ENCODE results near the gene SLC35E4.
"Not testable (repeated sequence)": the region's sequence is repeated elsewhere in the genome, so short reads cannot be mapped to it uniquely, and the experiment has no call there.

SLC35E4 gene

DNA sequence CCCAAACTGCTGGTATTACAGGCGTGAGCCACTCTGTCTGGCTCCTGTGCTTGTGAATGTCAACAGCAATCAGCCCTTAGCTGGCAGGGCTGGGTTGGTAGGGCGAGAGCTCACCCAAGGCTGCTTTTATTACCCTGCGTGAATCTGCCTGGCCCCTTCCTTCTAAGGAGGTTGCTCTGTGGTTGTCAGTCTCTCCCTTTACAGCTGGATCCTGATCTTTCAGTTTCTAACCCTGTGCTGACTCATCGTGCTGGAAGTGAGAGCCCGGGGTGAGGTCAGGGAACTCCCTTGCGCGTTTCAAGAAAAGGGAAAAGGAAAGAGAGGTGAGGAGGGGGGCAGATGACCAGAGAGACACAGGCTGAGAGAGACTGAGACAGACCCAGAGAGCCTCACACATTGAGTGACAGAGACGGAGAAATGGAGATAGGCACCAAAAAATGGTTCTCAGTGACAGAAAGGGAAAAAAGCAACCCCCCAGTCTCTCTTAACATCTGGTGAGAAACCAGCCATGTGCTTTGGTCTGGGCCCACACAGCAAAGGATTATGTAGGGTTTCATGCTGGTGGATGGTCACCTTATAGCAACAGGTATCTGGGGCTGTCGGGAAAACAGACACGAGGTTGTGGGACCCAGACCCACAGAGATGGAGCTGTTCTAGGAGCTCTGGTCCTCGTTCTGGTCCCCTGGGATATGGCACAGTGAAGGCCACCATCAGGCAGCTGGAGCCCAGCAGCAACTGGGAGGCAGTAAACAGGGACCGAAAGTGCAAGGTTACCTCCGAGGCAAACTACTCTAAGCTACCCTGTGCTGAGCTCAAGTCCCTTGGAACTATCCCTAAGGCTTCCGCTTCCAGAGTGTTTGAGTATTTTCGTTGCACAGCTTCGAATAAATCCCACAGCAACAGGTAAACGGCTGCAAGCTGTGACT, 26.1 kb upstream of the SLC35E4 start:
- H3K4me3 ChIP-seq (ENCODE audit: low read length), result no peak overlapping the region
- no peak for DNase-seq (ENCODE audit: low read depth, low spot score)

- H3K4me3 ChIP-seq (ENCODE audit: low read length), result no peak overlapping the region
- no peak for DNase-seq (ENCODE audit: low read depth, low spot score)
Measured at GRCh38 chr22:30610299-30610698, 25.3 kb upstream of the SLC35E4 start.

DNA sequence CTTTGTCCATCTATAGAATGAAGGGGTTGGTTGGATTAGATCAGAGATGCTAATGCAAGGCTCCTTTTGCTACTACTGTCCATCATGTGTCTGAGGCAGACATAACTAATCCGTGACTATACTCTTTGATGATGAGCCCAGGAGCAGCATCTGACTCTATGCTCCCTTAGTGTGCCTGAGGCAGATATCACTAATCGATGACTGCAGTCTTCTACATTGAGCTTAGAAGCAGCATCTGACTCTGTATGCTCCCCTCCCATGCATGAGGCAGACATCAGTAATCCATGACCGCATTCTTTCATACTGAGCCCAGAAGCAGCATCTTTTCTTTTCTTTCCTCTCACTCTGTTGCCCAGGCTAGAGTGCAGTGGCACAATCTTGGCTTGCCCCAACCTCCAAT, 24.4 kb upstream of the SLC35E4 start:
- no peak overlapping the region for H3K4me3 ChIP-seq (ENCODE audit: low read length)
- no peak for DNase-seq (ENCODE audit: low read depth, low spot score)

DNA sequence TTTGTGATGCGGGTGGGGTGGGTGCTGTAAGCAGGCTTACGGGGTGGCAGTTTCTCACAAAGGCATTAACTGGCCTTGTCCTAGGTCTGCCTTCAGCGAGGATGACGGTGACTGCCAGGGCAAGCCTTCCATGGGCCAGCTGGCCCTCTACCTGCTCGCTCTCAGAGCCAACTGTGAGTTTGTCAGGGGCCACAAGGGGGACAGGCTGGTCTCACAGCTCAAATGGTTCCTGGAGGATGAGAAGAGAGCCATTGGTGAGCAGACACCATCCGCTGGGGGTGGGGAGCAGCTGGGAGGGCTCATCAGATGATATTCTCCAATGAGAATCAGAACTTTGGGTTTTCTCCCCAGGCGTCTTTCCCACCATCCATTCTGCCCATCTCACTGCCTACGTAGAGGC, 22.8 kb upstream of the SLC35E4 start:
- no peak for DNase-seq (ENCODE audit: low read depth, low spot score)
- no peak overlapping the region for H3K4me3 ChIP-seq (ENCODE audit: low read length)

DNA sequence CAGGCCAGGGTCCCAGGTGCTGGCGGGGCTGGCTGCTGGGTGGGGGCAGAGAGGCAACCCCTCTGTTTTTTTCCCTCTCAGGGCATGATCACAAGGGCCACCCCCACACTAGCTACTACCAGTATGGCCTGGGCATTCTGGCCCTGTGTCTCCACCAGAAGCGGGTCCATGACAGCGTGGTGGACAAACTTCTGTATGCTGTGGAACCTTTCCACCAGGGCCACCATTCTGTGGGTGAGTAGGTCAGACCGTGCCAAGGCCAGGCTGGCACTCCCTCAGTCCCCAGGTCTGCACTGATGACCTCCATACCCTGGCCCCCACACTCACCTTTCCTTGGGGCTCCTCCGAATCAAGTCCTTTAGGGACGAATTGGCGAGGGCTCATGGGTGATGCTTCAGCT, 21.3 kb upstream of the SLC35E4 start:
- no peak overlapping the region for H3K4me3 ChIP-seq (ENCODE audit: low read length)
- no peak for DNase-seq (ENCODE audit: low read depth, low spot score)

DNA sequence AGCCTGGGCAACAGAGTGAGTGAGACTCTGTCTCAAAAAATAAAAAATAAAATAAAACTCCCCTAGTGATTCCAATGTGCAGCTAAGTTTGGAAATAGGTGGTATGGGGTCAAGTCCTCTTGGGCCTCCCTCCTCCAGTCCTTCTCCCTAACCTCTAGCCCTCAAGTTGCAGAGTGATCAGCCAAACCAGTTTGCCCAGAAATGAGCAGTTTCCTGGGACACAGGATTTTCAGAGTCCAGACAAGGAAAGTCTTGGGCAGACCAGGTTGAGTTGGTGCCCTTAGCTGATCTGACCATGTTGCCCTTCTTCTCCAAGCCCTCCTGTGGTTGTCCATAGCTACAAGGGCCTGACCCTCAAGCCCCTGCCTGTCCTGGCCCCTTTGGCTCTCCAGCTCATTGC, 20.7 kb upstream of the SLC35E4 start:
- no peak overlapping the region for H3K4me3 ChIP-seq (ENCODE audit: low read length)
- no peak for DNase-seq (ENCODE audit: low read depth, low spot score)

DNA sequence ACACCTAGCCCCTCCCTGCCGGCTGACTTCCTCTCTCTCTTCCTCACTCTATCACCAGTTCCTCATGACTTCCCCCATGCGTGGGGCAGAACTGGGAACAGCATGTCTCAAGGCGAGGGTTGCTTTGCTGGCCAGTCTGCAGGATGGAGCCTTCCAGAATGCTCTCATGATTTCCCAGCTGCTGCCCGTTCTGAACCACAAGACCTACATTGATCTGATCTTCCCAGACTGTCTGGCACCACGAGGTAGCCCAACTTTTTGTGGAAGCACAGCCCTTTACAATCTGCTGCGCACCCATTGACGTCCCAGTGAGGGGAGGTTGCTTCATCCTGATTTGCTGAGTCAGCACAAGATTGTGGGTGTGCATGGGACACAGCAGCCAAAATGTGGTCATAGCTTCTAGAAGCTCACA, 20.0 kb upstream of the SLC35E4 start:
- H3K4me3 ChIP-seq (ENCODE audit: low read length), result no peak overlapping the region
- no peak for DNase-seq (ENCODE audit: low read depth, low spot score)

GRCh38 chr22:30617819-30618218, 17.8 kb upstream of the SLC35E4 start:
- no peak overlapping the region for H3K4me3 ChIP-seq (ENCODE audit: low read length)
- DNase-seq (ENCODE audit: low read depth, low spot score), result no peak

- H3K4me3 ChIP-seq (ENCODE audit: low read length); DNase-seq (ENCODE audit: low read depth, low spot score): not testable (repeated sequence)
Measured at GRCh38 chr22:30619909-30620308, 15.7 kb upstream of the SLC35E4 start.

DNA sequence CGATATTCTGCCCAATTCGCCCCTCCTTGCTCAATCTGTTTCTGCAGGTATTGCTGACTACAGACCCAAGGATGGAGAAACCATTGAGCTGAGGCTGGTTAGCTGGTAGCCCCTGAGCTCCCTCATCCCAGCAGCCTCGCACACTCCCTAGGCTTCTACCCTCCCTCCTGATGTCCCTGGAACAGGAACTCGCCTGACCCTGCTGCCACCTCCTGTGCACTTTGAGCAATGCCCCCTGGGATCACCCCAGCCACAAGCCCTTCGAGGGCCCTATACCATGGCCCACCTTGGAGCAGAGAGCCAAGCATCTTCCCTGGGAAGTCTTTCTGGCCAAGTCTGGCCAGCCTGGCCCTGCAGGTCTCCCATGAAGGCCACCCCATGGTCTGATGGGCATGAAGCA, 9.2 kb upstream of the SLC35E4 start:
- DNase-seq (ENCODE audit: low read depth, low spot score), result no peak
- no peak overlapping the region for H3K4me3 ChIP-seq (ENCODE audit: low read length)

GRCh38 chr22:30627471-30627870, 8.1 kb upstream of the SLC35E4 start:
- DNase-seq (ENCODE audit: low read depth, low spot score), result no peak
- no peak overlapping the region for H3K4me3 ChIP-seq (ENCODE audit: low read length)

- H3K4me3 ChIP-seq (ENCODE audit: low read length), result no peak overlapping the region
- no peak for DNase-seq (ENCODE audit: low read depth, low spot score)
Measured at GRCh38 chr22:30628491-30628890, 7.1 kb upstream of the SLC35E4 start.

GRCh38 chr22:30631469-30631868, 4.1 kb upstream of the SLC35E4 start:
- H3K4me3 ChIP-seq (ENCODE audit: low read length); DNase-seq (ENCODE audit: low read depth, low spot score): not testable (repeated sequence)

DNA sequence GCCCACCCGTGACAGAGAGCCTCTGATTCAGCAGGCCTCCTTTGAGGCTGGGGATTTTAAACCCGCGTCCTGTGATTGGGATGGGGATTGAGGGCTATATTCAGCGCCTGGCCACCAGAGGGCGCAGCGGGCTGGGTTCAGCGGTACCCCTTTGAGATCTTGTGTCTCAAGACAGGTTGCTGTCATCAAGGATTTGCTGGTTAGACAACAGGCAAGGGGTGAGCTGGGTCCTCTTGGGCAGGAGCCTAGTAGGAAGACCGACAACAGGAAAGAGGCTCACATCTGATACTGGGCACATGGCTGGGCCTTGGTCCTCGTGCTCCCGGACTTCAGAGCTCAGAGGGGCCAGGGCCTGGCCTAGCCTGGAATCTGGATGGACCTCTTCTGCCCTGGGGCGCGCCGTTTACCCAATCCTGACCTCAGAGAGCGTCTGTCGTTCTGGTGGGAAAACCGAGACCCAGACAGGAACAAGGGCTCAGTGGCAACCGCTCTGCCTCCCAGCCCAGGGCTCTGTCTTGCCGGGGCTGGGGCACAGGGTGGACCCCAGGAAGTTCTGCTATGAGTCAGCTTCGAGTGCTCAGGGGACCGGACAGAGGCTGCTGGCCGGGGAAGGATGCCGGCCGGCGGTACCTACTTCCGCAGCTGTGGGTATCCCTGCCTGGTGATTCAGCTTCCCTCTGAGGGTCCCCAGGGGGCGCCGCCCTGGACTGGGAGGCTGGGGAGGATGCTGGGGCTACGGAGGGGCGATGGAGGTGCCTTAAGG, 929 bp upstream of the SLC35E4 start:
- H3K4me3 ChIP-seq (ENCODE audit: low read length), result peak overlapping the region; percentile 42
- DNase-seq (ENCODE audit: low read depth, low spot score), result peak; percentile 82

DNA sequence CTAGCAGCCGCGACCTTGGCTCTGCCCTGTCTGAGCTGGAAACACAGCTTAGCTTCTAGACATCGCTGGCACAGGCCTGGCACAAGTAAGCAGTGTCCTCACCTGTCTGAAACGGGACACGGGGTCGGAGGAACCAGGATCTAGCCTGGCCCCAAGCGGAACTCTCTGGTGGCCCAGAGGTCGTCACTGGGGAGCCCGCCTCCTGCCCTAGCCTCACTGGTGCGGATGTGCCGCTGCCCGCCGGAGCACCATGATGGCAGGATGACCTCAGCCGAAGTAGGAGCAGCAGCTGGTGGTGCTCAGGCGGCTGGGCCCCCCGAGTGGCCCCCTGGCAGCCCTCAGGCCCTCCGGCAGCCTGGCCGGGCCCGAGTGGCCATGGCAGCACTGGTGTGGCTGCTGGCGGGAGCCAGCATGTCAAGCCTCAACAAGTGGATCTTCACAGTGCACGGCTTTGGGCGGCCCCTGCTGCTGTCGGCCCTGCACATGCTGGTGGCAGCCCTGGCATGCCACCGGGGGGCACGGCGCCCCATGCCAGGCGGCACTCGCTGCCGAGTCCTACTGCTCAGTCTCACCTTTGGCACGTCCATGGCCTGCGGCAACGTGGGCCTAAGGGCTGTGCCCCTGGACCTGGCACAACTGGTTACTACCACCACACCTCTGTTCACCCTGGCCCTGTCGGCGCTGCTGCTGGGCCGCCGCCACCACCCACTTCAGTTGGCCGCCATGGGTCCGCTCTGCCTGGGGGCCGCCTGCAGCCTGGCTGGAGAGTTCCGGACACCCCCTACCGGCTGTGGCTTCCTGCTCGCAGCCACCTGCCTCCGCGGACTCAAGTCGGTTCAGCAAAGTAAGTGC, 871 bp downstream of the SLC35E4 start:
- DNase-seq (ENCODE audit: low read depth, low spot score), result no peak
- H3K4me3 ChIP-seq (ENCODE audit: low read length), result peak overlapping the region; percentile 47

- DNase-seq (ENCODE audit: low read depth, low spot score), result no peak
- H3K4me3 ChIP-seq (ENCODE audit: low read length), result no peak overlapping the region
Measured at GRCh38 chr22:30637701-30638114, 2.1 kb downstream of the SLC35E4 start.

- no peak overlapping the region for H3K4me3 ChIP-seq (ENCODE audit: low read length)
- DNase-seq (ENCODE audit: low read depth, low spot score), result no peak
Measured at GRCh38 chr22:30640361-30640760, 4.8 kb downstream of the SLC35E4 start.

GRCh38 chr22:30640839-30641430, 5.4 kb downstream of the SLC35E4 start:
- no peak for DNase-seq (ENCODE audit: low read depth, low spot score)

More at GRCh38 chr22:30640839-30641430, 5.4 kb downstream of the SLC35E4 start:
- no peak overlapping the region for H3K4me3 ChIP-seq (ENCODE audit: low read length)
